Measurements from ENCODE around the gene RBFOX1. TPM values are rescaled to one million over a fixed set of nuclear protein-coding genes. Genes with fewer than 3 reads are reported as not detected.

RBFOX1 gene
- total RNA-seq, 1 donor, result not detected

DNA sequence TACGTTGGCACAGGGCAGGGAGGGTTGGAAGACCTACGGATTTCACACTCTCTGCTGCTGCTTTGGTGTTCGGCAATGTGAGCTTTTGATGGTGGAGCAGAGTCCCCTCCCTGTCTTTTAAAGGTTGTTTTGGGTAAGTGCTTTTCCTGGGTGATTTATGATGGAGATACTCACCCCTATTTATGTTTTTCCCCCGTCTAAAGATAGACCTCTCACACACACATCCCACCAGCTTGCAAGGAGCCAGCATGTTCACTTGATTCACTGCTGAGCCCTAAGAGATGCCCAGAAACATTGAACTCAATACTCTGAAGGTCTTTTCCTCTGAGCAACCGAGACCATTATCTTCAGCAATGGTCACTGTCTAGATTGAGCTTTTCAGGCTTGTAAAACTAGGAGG, 8.3 kb downstream of the RBFOX1 start:
- Histone ChIP-seq H4K20me1 (ENCODE audit: insufficient read depth, low read length) (no peaks in the 10 kb centered on the region), H3K27ac (ENCODE audit: low read depth, low read length) (no peak overlapping the region), H3K4me1 (ENCODE audit: insufficient read depth, low read length) (no peaks in the 10 kb centered on the region), H3K4me3 (ENCODE audit: insufficient read depth, low read length) (no peak overlapping the region), H2AFZ (ENCODE audit: low read length) (no peak overlapping the region), H3K27me3 (ENCODE audit: insufficient read depth, low read length) (no peaks in the 10 kb centered on the region), H3K4me2 (ENCODE audit: insufficient read depth, low read length) (no peak overlapping the region), H3K79me2 (ENCODE audit: insufficient read depth, low read length) (no peaks in the 10 kb centered on the region), H3K36me3 (ENCODE audit: insufficient read depth, low read length) (no peaks in the 10 kb centered on the region), H3K9me3 (ENCODE audit: low read depth, low read length) (no peaks in the 10 kb centered on the region)
- no peak for TF ChIP-seq CTCF (IDR thresholded peaks at IDR 0.05; ENCODE audit: extremely low read depth, low read depth, low read length)
- DNase-seq (ENCODE audit: insufficient read length, low spot score, missing footprints), result no peak

GRCh38 chr16:7342598-7342997, 10.0 kb downstream of the RBFOX1 start:
- no peaks in the 10 kb centered on the region for H4K20me1 ChIP-seq (ENCODE audit: insufficient read depth, low read length)
- DNase-seq (ENCODE audit: insufficient read length, low spot score, missing footprints), result no peak
- no peaks in the 10 kb centered on the region for H3K4me1 ChIP-seq (ENCODE audit: insufficient read depth, low read length)
- no peak overlapping the region for H3K27ac ChIP-seq (ENCODE audit: low read depth, low read length)
- no peak overlapping the region for H2AFZ ChIP-seq (ENCODE audit: low read length)
- no peak overlapping the region for H3K4me3 ChIP-seq (ENCODE audit: insufficient read depth, low read length)
- H3K79me2 ChIP-seq (ENCODE audit: insufficient read depth, low read length), result no peaks in the 10 kb centered on the region
- TF ChIP-seq CTCF (IDR thresholded peaks at IDR 0.05; ENCODE audit: extremely low read depth, low read depth, low read length), result no peak
- H3K27me3 ChIP-seq (ENCODE audit: insufficient read depth, low read length), result no peaks in the 10 kb centered on the region
- H3K36me3 ChIP-seq (ENCODE audit: insufficient read depth, low read length), result no peaks in the 10 kb centered on the region
- no peak overlapping the region for H3K4me2 ChIP-seq (ENCODE audit: insufficient read depth, low read length)
- H3K9me3 ChIP-seq (ENCODE audit: low read depth, low read length), result no peaks in the 10 kb centered on the region

GRCh38 chr16:7343243-7343642, 10.6 kb downstream of the RBFOX1 start:
- Histone ChIP-seq H3K9me3 (ENCODE audit: low read depth, low read length) (no peaks in the 10 kb centered on the region), H4K20me1 (ENCODE audit: insufficient read depth, low read length) (no peaks in the 10 kb centered on the region), H3K4me3 (ENCODE audit: insufficient read depth, low read length) (no peak overlapping the region), H3K4me2 (ENCODE audit: insufficient read depth, low read length) (no peak overlapping the region), H3K36me3 (ENCODE audit: insufficient read depth, low read length) (no peaks in the 10 kb centered on the region), H3K4me1 (ENCODE audit: insufficient read depth, low read length) (no peaks in the 10 kb centered on the region), H2AFZ (ENCODE audit: low read length) (no peak overlapping the region), H3K27ac (ENCODE audit: low read depth, low read length) (no peak overlapping the region), H3K79me2 (ENCODE audit: insufficient read depth, low read length) (no peaks in the 10 kb centered on the region), H3K27me3 (ENCODE audit: insufficient read depth, low read length) (no peaks in the 10 kb centered on the region)
- TF ChIP-seq CTCF (IDR thresholded peaks at IDR 0.05; ENCODE audit: extremely low read depth, low read depth, low read length), result no peak
- peak; percentile 37 for DNase-seq (ENCODE audit: insufficient read length, low spot score, missing footprints)

GRCh38 chr16:7344830-7345780, 12.5 kb downstream of the RBFOX1 start:
- no peaks in the 10 kb centered on the region for H3K9me3 ChIP-seq (ENCODE audit: low read depth, low read length)
- no peaks in the 10 kb centered on the region for H3K27me3 ChIP-seq (ENCODE audit: insufficient read depth, low read length)
- H4K20me1 ChIP-seq (ENCODE audit: insufficient read depth, low read length), result no peaks in the 10 kb centered on the region
- no peak for DNase-seq (ENCODE audit: insufficient read length, low spot score, missing footprints)
- TF ChIP-seq CTCF (IDR thresholded peaks at IDR 0.05; ENCODE audit: extremely low read depth, low read depth, low read length), result no peak
- H3K79me2 ChIP-seq (ENCODE audit: insufficient read depth, low read length), result no peaks in the 10 kb centered on the region
- no peaks in the 10 kb centered on the region for H3K36me3 ChIP-seq (ENCODE audit: insufficient read depth, low read length)
- no peak overlapping the region for H3K27ac ChIP-seq (ENCODE audit: low read depth, low read length)
- H3K4me1 ChIP-seq (ENCODE audit: insufficient read depth, low read length), result no peaks in the 10 kb centered on the region
- H3K4me2 ChIP-seq (ENCODE audit: insufficient read depth, low read length), result no peak overlapping the region
- H2AFZ ChIP-seq (ENCODE audit: low read length), result no peak overlapping the region
- no peak overlapping the region for H3K4me3 ChIP-seq (ENCODE audit: insufficient read depth, low read length)
